Activated T-cell treated with anti-CD3 and anti-CD28 coated beads for 24 hours (primary cell): ENCODE results near the gene TMEM179.
"Not testable (repeated sequence)": the region's sequence is repeated elsewhere in the genome, so short reads cannot be mapped to it uniquely, and the experiment has no call there.

Experiments
- DNase-seq: peaks from one replicate; pipeline ENCODE4 v3.0.0-alpha.2; 2020; ENCODE audit warnings: low read depth

Gene TMEM179

GRCh38 chr14:104586832-104587620 lies 17.5 kb downstream of the TMEM179 start:
- DNase-seq = no peak

DNA sequence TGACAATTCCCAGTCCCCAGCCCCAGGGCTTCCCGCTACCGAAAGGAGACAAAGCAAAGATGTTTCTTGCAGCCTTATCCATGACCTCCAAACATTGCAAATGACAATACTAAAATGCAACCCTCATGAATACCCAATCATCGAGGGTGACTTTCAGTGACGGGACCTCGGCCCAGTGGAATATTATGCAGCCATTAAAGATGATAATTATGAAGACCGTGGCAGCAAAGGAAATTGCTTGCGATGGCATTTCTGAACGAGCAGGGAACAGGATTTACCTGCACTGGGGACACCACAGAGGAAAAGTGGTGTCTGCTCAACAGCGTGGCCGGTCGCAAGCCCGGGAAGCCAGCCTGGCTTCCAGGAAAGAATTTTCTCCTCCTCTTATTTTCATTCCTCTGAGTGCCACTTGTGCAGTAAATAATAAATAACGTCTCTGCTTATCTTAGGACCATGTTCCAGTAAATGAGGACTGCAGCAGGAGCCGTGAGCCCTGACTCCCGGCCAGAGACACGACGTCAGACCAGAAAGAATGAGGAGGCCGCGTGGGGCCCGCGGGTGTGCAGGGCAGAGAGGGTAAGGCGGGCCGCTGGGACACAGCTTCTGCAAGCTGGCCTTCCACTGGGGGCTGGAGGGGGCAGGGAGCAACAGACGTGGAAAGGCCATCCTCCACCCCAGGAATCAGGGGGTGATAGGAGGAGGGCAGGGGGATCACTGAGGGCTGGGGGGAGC lies 18.4 kb downstream of the TMEM179 start:
- no peak for DNase-seq

- DNase-seq = no peak
These were observed 20.0 kb downstream of the TMEM179 start for GRCh38 chr14:104584557-104584956.

- DNase-seq = no peak
These were observed 20.9 kb downstream of the TMEM179 start for GRCh38 chr14:104583424-104584306.

GRCh38 chr14:104582662-104583061 lies 21.9 kb downstream of the TMEM179 start:
- DNase-seq = no peak

DNA sequence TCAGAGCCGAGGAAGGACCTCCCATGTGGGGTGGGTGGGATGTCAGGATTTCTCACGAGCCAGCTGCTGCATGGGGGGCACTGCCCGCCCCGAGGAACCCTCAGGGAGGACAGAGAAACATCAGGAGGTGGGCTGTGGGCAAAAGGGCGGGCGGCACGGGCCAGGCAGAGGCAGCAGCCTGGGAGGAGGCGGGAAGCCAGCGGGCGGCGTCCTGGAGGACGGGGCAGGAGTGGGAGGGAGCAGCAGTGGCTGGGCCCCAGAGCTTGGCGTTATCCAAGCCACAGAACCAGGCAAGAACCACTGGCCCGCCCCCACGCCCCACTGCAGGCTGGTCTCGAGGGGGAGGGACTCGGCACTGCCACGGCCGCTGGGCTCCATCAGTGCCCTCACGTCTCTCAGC lies 22.6 kb downstream of the TMEM179 start:
- DNase-seq = no peak

DNA sequence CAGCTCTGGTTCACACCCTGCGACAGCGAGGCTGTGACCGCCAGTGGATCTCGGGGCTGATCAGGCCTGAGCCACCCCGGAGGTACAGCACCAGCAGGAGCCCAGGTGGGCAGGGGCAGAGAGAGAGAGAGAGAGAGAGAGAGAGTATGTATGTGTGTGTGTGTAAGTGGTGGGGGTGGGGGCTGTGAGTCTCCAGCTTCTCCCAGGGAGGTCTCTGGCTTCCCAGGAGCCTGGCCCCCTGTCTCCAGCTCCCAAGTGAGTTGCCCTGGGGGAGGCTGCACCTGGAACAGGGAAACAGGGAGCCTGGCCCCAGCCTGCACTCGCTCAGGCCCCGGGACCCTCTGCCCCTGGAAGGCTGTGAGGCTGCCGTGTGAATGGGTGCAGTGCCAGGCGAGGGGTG lies 23.1 kb downstream of the TMEM179 start:
- no peak for DNase-seq

- no peak for DNase-seq
These were observed 23.6 kb downstream of the TMEM179 start for GRCh38 chr14:104580961-104581360.

DNA sequence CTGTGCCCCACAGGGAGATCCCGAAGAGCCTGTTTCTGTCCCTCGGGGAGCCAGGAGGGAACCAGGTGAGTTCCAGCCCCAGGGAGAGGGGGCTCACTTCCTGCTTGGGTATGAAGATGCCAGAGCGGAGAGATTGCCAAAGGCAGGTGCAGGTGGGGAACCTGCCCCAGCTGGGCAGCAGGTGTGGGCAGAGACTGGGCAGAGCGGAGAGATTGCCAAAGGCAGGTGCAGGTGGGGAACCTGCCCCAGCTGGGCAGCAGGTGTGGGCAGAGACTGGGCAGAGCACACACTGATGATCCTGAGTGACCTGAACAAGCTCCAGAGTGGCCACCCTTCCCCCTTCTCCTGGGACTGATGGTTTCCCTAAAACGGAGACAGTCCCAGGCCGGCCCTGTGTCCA lies 24.6 kb downstream of the TMEM179 start:
- DNase-seq = not testable (repeated sequence)

GRCh38 chr14:104579507-104579906 lies 25.1 kb downstream of the TMEM179 start, which contains the start of gene C14orf180:
Gene C14orf180 (plus strand): TSS chr14:104579764. CDS start chr14:104586431, 6,667 bp downstream.
- DNase-seq = no peak

DNA sequence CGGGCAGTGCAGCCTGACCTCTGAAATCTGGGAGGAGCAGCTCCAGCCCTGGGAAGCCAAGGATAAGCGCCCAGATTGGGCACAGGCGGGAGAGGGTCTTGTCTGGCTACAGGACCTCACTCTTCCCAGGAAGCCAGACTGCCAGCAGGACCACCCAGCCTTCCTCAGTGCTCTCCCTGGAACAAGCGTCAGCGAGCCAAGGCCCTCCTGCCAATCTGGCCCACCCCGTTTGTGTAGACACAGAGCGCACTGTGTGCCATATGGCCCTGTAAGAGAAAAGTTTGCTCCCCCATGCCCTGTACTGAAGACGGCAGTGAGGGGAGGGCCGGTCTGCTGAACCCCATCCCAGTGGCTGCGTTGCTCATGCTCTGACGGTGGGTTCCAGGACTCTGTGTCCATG lies 26.3 kb downstream of the TMEM179 start:
- DNase-seq = no peak

GRCh38 chr14:104577847-104578301 lies 26.7 kb downstream of the TMEM179 start:
- no peak for DNase-seq

- DNase-seq = no peak
These were observed 27.1 kb downstream of the TMEM179 start for GRCh38 chr14:104577426-104577825.

DNA sequence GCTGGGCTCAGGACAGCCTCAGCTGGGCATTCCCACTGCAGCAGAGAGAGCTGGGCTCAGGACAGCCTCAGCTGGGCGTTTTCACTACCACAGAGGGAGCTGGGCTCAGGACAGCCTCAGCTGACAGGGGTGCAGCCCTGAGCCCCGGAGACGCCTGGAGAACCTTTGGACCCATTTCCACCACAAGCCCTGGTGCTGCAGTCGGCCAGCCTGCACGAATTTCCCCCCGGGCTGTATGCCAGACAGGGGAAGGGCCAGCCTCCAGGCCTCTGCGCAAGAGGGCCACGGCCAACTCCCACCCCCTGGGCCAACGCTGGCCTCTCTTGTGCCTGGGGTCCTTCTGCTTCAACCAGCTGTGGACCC lies 27.6 kb downstream of the TMEM179 start:
- DNase-seq = no peak

DNA sequence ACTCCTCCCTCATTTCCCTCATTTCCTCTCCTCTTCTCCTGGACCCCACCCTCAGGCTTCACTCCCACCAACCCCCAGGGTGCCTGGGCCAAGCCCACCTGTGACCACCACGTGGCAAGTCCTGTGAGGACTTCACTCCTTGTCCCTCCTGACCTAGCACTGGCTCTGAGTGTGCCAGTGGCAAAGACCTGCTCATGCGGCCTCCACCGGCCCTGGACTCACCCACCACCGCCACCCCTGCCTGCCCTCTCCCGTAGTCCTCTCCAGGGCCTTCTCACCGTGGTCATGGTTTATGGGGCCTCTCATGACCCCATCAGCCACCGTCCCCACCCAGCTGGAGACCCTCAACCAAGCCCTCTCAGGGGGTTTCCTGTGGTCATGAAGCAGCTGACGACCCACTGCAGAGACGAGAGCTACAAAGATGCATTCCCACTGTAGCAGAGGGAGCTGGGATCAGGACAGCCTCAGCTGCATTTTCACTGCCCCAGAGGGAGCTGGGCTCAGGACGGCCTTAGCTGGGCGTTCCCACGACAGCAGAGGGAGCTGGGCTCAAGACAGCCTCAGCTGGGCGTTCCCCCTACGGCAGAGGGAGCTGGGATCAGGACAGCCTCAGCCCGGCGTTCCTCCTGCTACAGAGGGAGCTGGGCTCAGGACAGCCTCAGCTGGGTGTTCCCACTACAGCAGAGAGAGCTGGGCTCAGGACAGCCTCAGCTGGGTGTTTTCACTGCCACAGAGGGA lies 28.2 kb downstream of the TMEM179 start:
- DNase-seq = no peak

DNA sequence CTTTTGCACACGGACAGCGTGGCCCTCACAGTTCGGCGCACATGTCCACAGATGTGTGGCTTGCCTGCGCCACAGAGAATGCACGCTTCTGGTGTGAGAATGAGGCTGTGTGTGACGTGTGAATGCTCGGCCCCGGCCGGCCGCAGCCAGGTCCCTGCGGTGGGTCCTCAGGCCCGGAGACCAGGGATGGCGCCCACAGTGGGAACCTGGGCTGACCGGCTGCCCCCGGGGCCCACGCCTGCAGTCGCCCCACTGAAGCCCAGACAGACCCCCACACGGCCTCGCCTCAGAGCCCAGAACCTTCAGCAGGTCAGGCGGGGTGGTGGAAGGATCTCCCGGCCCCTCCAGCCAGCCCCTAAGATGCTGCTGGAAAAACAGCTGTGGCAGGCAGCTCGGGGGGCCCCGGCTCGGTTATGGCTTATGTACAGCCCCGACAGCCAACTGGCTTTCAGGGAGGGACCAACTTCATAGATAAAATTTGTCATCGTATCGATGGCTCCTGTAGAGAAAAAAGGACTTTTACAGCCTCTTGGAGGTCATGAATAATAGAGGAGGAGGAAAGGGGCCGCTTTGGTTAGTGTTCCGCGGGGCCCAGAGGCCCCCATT lies 29.5 kb downstream of the TMEM179 start:
- DNase-seq = no peak

GRCh38 chr14:104574536-104574935 lies 30.0 kb downstream of the TMEM179 start:
- no peak for DNase-seq

- no peak for DNase-seq
These were observed 30.6 kb downstream of the TMEM179 start for GRCh38 chr14:104573930-104574329.

- no peak for DNase-seq
These were observed 31.9 kb downstream of the TMEM179 start for GRCh38 chr14:104572668-104573067.

GRCh38 chr14:104572024-104572626 lies 32.4 kb downstream of the TMEM179 start:
- no peak for DNase-seq

DNA sequence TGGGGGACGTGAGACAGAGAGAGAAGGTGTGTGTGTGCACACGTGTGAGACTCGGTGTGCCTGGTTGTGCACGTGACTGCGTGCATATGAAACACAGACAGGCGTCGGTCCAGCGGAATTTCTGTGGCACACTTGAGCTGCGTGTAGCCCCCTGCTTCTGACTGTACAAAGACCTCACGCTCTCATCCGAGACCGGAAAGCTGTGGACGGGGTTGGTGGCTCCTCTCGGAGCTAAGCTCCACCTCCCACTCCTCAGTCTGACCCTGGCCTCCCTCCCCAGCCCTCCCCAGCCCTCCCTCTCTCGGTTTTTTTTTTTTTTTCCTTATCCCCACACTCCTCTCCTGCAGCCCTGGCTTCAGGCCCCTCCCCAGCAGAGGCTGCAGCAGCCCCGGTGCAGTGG lies 33.3 kb downstream of the TMEM179 start:
- no peak for DNase-seq
